ENCODE data around the gene DAP.
A peak's percentile ranks its signal among the peaks of the same experiment; 100 is the strongest.

The DAP gene

GRCh38 chr5:10702911-10703491, 58.0 kb downstream of the DAP start:
- H3K18ac ChIP-seq (ENCODE audit: low read length) = no peak overlapping the region
- no peak overlapping the region for H2BK15ac ChIP-seq (replicated peaks; ENCODE audit: low read depth)
- no peak overlapping the region for H4K8ac ChIP-seq (ENCODE audit: low read depth, low read length)
- no peak overlapping the region for H3K4me3 ChIP-seq (ENCODE audit: low read length)
- no peak overlapping the region for H3K56ac ChIP-seq (ENCODE audit: low read length)
- H3K23ac ChIP-seq (ENCODE audit: low read length) = no peak overlapping the region
- peak; percentile 87 for DNase-seq
- H4K5ac ChIP-seq (ENCODE audit: low read length) = no peak overlapping the region
- H2BK120ac ChIP-seq (ENCODE audit: low read depth, low read length) = no peak overlapping the region
- H3K27me3 ChIP-seq (ENCODE audit: insufficient read depth, low read length, poor library complexity) = no peaks in the 10 kb centered on the region
- H3K4me1 ChIP-seq (ENCODE audit: control insufficient read depth, low read depth, low read length) = peaks cover 7% of the 10 kb centered on the region
- WGBS (ENCODE audit: extremely low coverage, insufficient coverage, low lambda C conversion rate) = no CpG with 5 or more reads among the region's 7 CpGs
- no peak overlapping the region for H3K27ac ChIP-seq (ENCODE audit: low read depth, low read length)
- no peak overlapping the region for H2BK5ac ChIP-seq (ENCODE audit: low read length)
- no peaks in the 10 kb centered on the region for H3K79me1 ChIP-seq (ENCODE audit: low read length)
- no peaks in the 10 kb centered on the region for H3K79me2 ChIP-seq (ENCODE audit: control insufficient read depth, insufficient read depth, low read length)
- H2AK5ac ChIP-seq (ENCODE audit: low read length) = no peak overlapping the region
- H3K4ac ChIP-seq (ENCODE audit: low read depth, low read length) = no peak overlapping the region
- no peak overlapping the region for H3K4me2 ChIP-seq (ENCODE audit: low read length)
- no peak overlapping the region for H3K9ac ChIP-seq (ENCODE audit: low read length)
- H3K36me3 ChIP-seq (ENCODE audit: control insufficient read depth, insufficient read depth, low read length) = no peaks in the 10 kb centered on the region

- no peak overlapping the region for H2BK120ac ChIP-seq (ENCODE audit: low read depth, low read length)
- H3K79me2 ChIP-seq (ENCODE audit: control insufficient read depth, insufficient read depth, low read length) = no peaks in the 10 kb centered on the region
- no peak overlapping the region for H3K23ac ChIP-seq (ENCODE audit: low read length)
- no peaks in the 10 kb centered on the region for H3K27me3 ChIP-seq (ENCODE audit: insufficient read depth, low read length, poor library complexity)
- H3K79me1 ChIP-seq (ENCODE audit: low read length) = peaks cover 1% of the 10 kb centered on the region
- no peak overlapping the region for H3K4me3 ChIP-seq (ENCODE audit: low read length)
- no CpG with 5 or more reads among the region's 9 CpGs for WGBS (ENCODE audit: extremely low coverage, insufficient coverage, low lambda C conversion rate)
- no peak overlapping the region for H4K5ac ChIP-seq (ENCODE audit: low read length)
- H3K4ac ChIP-seq (ENCODE audit: low read depth, low read length) = no peak overlapping the region
- peaks cover 5% of the 10 kb centered on the region for H3K4me1 ChIP-seq (ENCODE audit: control insufficient read depth, low read depth, low read length)
- H4K8ac ChIP-seq (ENCODE audit: low read depth, low read length) = no peak overlapping the region
- no peaks in the 10 kb centered on the region for H3K36me3 ChIP-seq (ENCODE audit: control insufficient read depth, insufficient read depth, low read length)
- no peak overlapping the region for H3K27ac ChIP-seq (ENCODE audit: low read depth, low read length)
- no peak for DNase-seq
- H3K4me2 ChIP-seq (ENCODE audit: low read length) = no peak overlapping the region
- no peak overlapping the region for H3K9ac ChIP-seq (ENCODE audit: low read length)
- no peak overlapping the region for H3K18ac ChIP-seq (ENCODE audit: low read length)
- no peak overlapping the region for H2BK5ac ChIP-seq (ENCODE audit: low read length)
- H2AK5ac ChIP-seq (ENCODE audit: low read length) = no peak overlapping the region
- H2BK15ac ChIP-seq (replicated peaks; ENCODE audit: low read depth) = no peak overlapping the region
- no peak overlapping the region for H3K56ac ChIP-seq (ENCODE audit: low read length)
Measured at GRCh38 chr5:10702040-10702629, 58.9 kb downstream of the DAP start.

- no peaks in the 10 kb centered on the region for H3K27me3 ChIP-seq (ENCODE audit: insufficient read depth, low read length, poor library complexity)
- H4K5ac ChIP-seq (ENCODE audit: low read length) = no peak overlapping the region
- H3K4me1 ChIP-seq (ENCODE audit: control insufficient read depth, low read depth, low read length) = no peaks in the 10 kb centered on the region
- H3K9ac ChIP-seq (ENCODE audit: low read length) = no peak overlapping the region
- H2BK5ac ChIP-seq (ENCODE audit: low read length) = no peak overlapping the region
- DNase-seq = peak; percentile 59
- no peak overlapping the region for H2BK120ac ChIP-seq (ENCODE audit: low read depth, low read length)
- H3K4ac ChIP-seq (ENCODE audit: low read depth, low read length) = no peak overlapping the region
- no CpG with 5 or more reads among the region's 6 CpGs for WGBS (ENCODE audit: extremely low coverage, insufficient coverage, low lambda C conversion rate)
- no peak overlapping the region for H3K4me2 ChIP-seq (ENCODE audit: low read length)
- H3K79me2 ChIP-seq (ENCODE audit: control insufficient read depth, insufficient read depth, low read length) = no peaks in the 10 kb centered on the region
- H3K4me3 ChIP-seq (ENCODE audit: low read length) = no peak overlapping the region
- no peaks in the 10 kb centered on the region for H3K36me3 ChIP-seq (ENCODE audit: control insufficient read depth, insufficient read depth, low read length)
- no peak overlapping the region for H3K27ac ChIP-seq (ENCODE audit: low read depth, low read length)
- no peak overlapping the region for H2BK15ac ChIP-seq (replicated peaks; ENCODE audit: low read depth)
- H4K8ac ChIP-seq (ENCODE audit: low read depth, low read length) = no peak overlapping the region
- H3K79me1 ChIP-seq (ENCODE audit: low read length) = peaks cover 1% of the 10 kb centered on the region
- H2AK5ac ChIP-seq (ENCODE audit: low read length) = no peak overlapping the region
- H3K56ac ChIP-seq (ENCODE audit: low read length) = no peak overlapping the region
- no peak overlapping the region for H3K23ac ChIP-seq (ENCODE audit: low read length)
- no peak overlapping the region for H3K18ac ChIP-seq (ENCODE audit: low read length)
Measured at GRCh38 chr5:10701567-10702039, 59.4 kb downstream of the DAP start.

GRCh38 chr5:10700516-10700915, 60.5 kb downstream of the DAP start:
- no CpG with 5 or more reads among the region's 7 CpGs for WGBS (ENCODE audit: extremely low coverage, insufficient coverage, low lambda C conversion rate)
- H3K4me2 ChIP-seq (ENCODE audit: low read length) = no peak overlapping the region

GRCh38 chr5:10699987-10700386, 61.0 kb downstream of the DAP start:
- Histone ChIP-seq H3K4me1 (ENCODE audit: control insufficient read depth, low read depth, low read length) (no peaks in the 10 kb centered on the region), H3K79me1 (ENCODE audit: low read length) (peaks cover 1% of the 10 kb centered on the region), H2BK15ac (replicated peaks; ENCODE audit: low read depth) (no peak overlapping the region), H3K4me2 (ENCODE audit: low read length) (no peak overlapping the region), H4K8ac (ENCODE audit: low read depth, low read length) (no peak overlapping the region), H3K4me3 (ENCODE audit: low read length) (no peak overlapping the region), H3K27ac (ENCODE audit: low read depth, low read length) (no peak overlapping the region), H3K56ac (ENCODE audit: low read length) (no peak overlapping the region), H3K79me2 (ENCODE audit: control insufficient read depth, insufficient read depth, low read length) (no peaks in the 10 kb centered on the region), H3K4ac (ENCODE audit: low read depth, low read length) (no peak overlapping the region), H3K36me3 (ENCODE audit: control insufficient read depth, insufficient read depth, low read length) (no peaks in the 10 kb centered on the region), H2BK120ac (ENCODE audit: low read depth, low read length) (no peak overlapping the region), H2BK5ac (ENCODE audit: low read length) (no peak overlapping the region), H2AK5ac (ENCODE audit: low read length) (no peak overlapping the region), H3K27me3 (ENCODE audit: insufficient read depth, low read length, poor library complexity) (no peaks in the 10 kb centered on the region), H3K9ac (ENCODE audit: low read length) (no peak overlapping the region), H3K23ac (ENCODE audit: low read length) (no peak overlapping the region), H3K18ac (ENCODE audit: low read length) (no peak overlapping the region), H4K5ac (ENCODE audit: low read length) (no peak overlapping the region)
- no CpG with 5 or more reads among the region's 8 CpGs for WGBS (ENCODE audit: extremely low coverage, insufficient coverage, low lambda C conversion rate)
- DNase-seq = no peak

More at GRCh38 chr5:10700516-10700915, 60.5 kb downstream of the DAP start:
- Histone ChIP-seq H2AK5ac (ENCODE audit: low read length) (no peak overlapping the region), H3K56ac (ENCODE audit: low read length) (no peak overlapping the region), H3K4ac (ENCODE audit: low read depth, low read length) (no peak overlapping the region), H2BK15ac (replicated peaks; ENCODE audit: low read depth) (no peak overlapping the region), H4K8ac (ENCODE audit: low read depth, low read length) (no peak overlapping the region), H3K23ac (ENCODE audit: low read length) (no peak overlapping the region), H3K4me3 (ENCODE audit: low read length) (no peak overlapping the region), H2BK120ac (ENCODE audit: low read depth, low read length) (no peak overlapping the region), H2BK5ac (ENCODE audit: low read length) (no peak overlapping the region), H3K27me3 (ENCODE audit: insufficient read depth, low read length, poor library complexity) (no peaks in the 10 kb centered on the region), H3K4me1 (ENCODE audit: control insufficient read depth, low read depth, low read length) (no peaks in the 10 kb centered on the region), H3K27ac (ENCODE audit: low read depth, low read length) (no peak overlapping the region), H4K5ac (ENCODE audit: low read length) (no peak overlapping the region), H3K9ac (ENCODE audit: low read length) (no peak overlapping the region), H3K79me1 (ENCODE audit: low read length) (peaks cover 1% of the 10 kb centered on the region), H3K79me2 (ENCODE audit: control insufficient read depth, insufficient read depth, low read length) (no peaks in the 10 kb centered on the region), H3K36me3 (ENCODE audit: control insufficient read depth, insufficient read depth, low read length) (no peaks in the 10 kb centered on the region), H3K18ac (ENCODE audit: low read length) (no peak overlapping the region)
- DNase-seq = no peak

Data from mesendoderm (in vitro differentiated cells).